Measurements from ENCODE around the gene TTC31.

TTC31 gene

GRCh38 chr2:74501335-74502071, 18.6 kb downstream of the TTC31 start:
- H3K4me1 Mint-ChIP-seq: peaks cover 26% of the 10 kb centered on the region

GRCh38 chr2:74502147-74502719, 19.4 kb downstream of the TTC31 start:
- H3K27me3 Mint-ChIP-seq: peaks cover 23% of the 10 kb centered on the region
- H3K36me3 Mint-ChIP-seq: peaks cover 20% of the 10 kb centered on the region
- no peak for ATAC-seq (ENCODE audit: low read depth)

More at GRCh38 chr2:74501335-74502071, 18.6 kb downstream of the TTC31 start:
- Mint-ChIP-seq H3K36me3 (peaks cover 17% of the 10 kb centered on the region), H3K27me3 (peaks cover 23% of the 10 kb centered on the region), H3K27ac (peak overlapping the region; percentile 15), H3K4me3 (peak overlapping the region; percentile 56), H3K9me3 (no peaks in the 10 kb centered on the region)
- ATAC-seq (ENCODE audit: low read depth) (no peak), DNase-seq (ENCODE audit: low spot score in 2 of 2) (no peak)

GRCh38 chr2:74502720-74503505, 20.0 kb downstream of the TTC31 start:
- H3K27ac Mint-ChIP-seq: no peak overlapping the region
- peak overlapping the region; percentile 72 for H3K4me3 Mint-ChIP-seq
- H3K27me3 Mint-ChIP-seq: peaks cover 23% of the 10 kb centered on the region
- DNase-seq (ENCODE audit: low spot score in 2 of 2): peak; percentile 38 to 55
- H3K9me3 Mint-ChIP-seq: no peaks in the 10 kb centered on the region
- H3K4me1 Mint-ChIP-seq: peaks cover 32% of the 10 kb centered on the region
- ATAC-seq (ENCODE audit: low read depth): no peak
- peaks cover 20% of the 10 kb centered on the region for H3K36me3 Mint-ChIP-seq

More at GRCh38 chr2:74502147-74502719, 19.4 kb downstream of the TTC31 start:
- peak overlapping the region; percentile 72 for H3K4me3 Mint-ChIP-seq
- no peaks in the 10 kb centered on the region for H3K9me3 Mint-ChIP-seq
- H3K4me1 Mint-ChIP-seq: peaks cover 32% of the 10 kb centered on the region
- no peak for DNase-seq (ENCODE audit: low spot score in 2 of 2)
- H3K27ac Mint-ChIP-seq: no peak overlapping the region

GRCh38 chr2:74503506-74504475, 20.9 kb downstream of the TTC31 start:
- Mint-ChIP-seq H3K4me3 (peak overlapping the region; percentile 72), H3K27ac (peak overlapping the region; percentile 49), H3K9me3 (no peaks in the 10 kb centered on the region), H3K4me1 (peaks cover 33% of the 10 kb centered on the region), H3K27me3 (peaks cover 19% of the 10 kb centered on the region), H3K36me3 (peaks cover 20% of the 10 kb centered on the region)
- DNase-seq (ENCODE audit: low spot score in 2 of 2) (no peak), ATAC-seq (ENCODE audit: low read depth) (no peak)

- peaks cover 20% of the 10 kb centered on the region for H3K36me3 Mint-ChIP-seq
- peaks cover 27% of the 10 kb centered on the region for H3K4me1 Mint-ChIP-seq
- peak overlapping the region; percentile 49 for H3K27ac Mint-ChIP-seq
- peaks cover 15% of the 10 kb centered on the region for H3K27me3 Mint-ChIP-seq
- H3K4me3 Mint-ChIP-seq: peak overlapping the region; percentile 66
- no peaks in the 10 kb centered on the region for H3K9me3 Mint-ChIP-seq
- no peak for DNase-seq (ENCODE audit: low spot score in 2 of 2)
- ATAC-seq (ENCODE audit: low read depth): no peak
Observed at GRCh38 chr2:74504591-74504990, 21.7 kb downstream of the TTC31 start.

- Mint-ChIP-seq H3K9me3 (no peaks in the 10 kb centered on the region), H3K27ac (no peak overlapping the region), H3K4me3 (no peak overlapping the region), H3K27me3 (peaks cover 11% of the 10 kb centered on the region), H3K4me1 (peaks cover 27% of the 10 kb centered on the region), H3K36me3 (peaks cover 20% of the 10 kb centered on the region)
- DNase-seq (ENCODE audit: low spot score in 2 of 2) (no peak), ATAC-seq (ENCODE audit: low read depth) (no peak)
Observed at GRCh38 chr2:74505448-74506246, 22.8 kb downstream of the TTC31 start.

- DNase-seq (ENCODE audit: low spot score in 2 of 2) (peak; percentile 99), ATAC-seq (ENCODE audit: low read depth) (peak; percentile 90)
- Mint-ChIP-seq H3K9me3 (no peaks in the 10 kb centered on the region), H3K4me3 (peak within 1 kb of the TSS; percentile 90), H3K27ac (peak within 1 kb of the TSS; percentile 96), H3K36me3 (peaks cover 20% of the 10 kb centered on the region), H3K27me3 (peaks cover 7% of the 10 kb centered on the region), H3K4me1 (peaks cover 24% of the 10 kb centered on the region)
Observed at GRCh38 chr2:74507145-74507925, 24.5 kb downstream of the TTC31 start, which contains the start of gene PCGF1. PCGF1 (minus strand) TSS chr2:74507695; CDS start chr2:74507668, 27 bp downstream.

GRCh38 chr2:74507926-74508520, 25.1 kb downstream of the TTC31 start:
- H3K27ac Mint-ChIP-seq: peak overlapping the region; percentile 96
- peaks cover 20% of the 10 kb centered on the region for H3K36me3 Mint-ChIP-seq
- ATAC-seq (ENCODE audit: low read depth): peak; percentile 6
- peaks cover 8% of the 10 kb centered on the region for H3K27me3 Mint-ChIP-seq
- no peaks in the 10 kb centered on the region for H3K9me3 Mint-ChIP-seq
- peaks cover 24% of the 10 kb centered on the region for H3K4me1 Mint-ChIP-seq
- DNase-seq (ENCODE audit: low spot score in 2 of 2): peak in 1 of 2 donors; percentile 28
- H3K4me3 Mint-ChIP-seq: peak overlapping the region; percentile 90

GRCh38 chr2:74510272-74510671, 27.4 kb downstream of the TTC31 start:
- peaks cover 19% of the 10 kb centered on the region for H3K4me1 Mint-ChIP-seq
- ATAC-seq (ENCODE audit: low read depth) (no peak), DNase-seq (ENCODE audit: low spot score in 2 of 2) (no peak)
- H3K27me3 Mint-ChIP-seq: peaks cover 7% of the 10 kb centered on the region
- H3K27ac Mint-ChIP-seq: no peak overlapping the region
- H3K4me3 Mint-ChIP-seq: no peak overlapping the region
- no peaks in the 10 kb centered on the region for H3K9me3 Mint-ChIP-seq
- H3K36me3 Mint-ChIP-seq: peaks cover 10% of the 10 kb centered on the region

GRCh38 chr2:74511104-74511989, 28.5 kb downstream of the TTC31 start:
- DNase-seq (ENCODE audit: low spot score in 2 of 2) (no peak), ATAC-seq (ENCODE audit: low read depth) (no peak)
- Mint-ChIP-seq H3K4me1 (peaks cover 17% of the 10 kb centered on the region), H3K4me3 (no peak overlapping the region), H3K27me3 (peaks cover 8% of the 10 kb centered on the region), H3K27ac (no peak overlapping the region), H3K9me3 (no peaks in the 10 kb centered on the region), H3K36me3 (peaks cover 4% of the 10 kb centered on the region)

Measured in memory B cell (primary cell).